ENCODE results near the gene RAI1. TPM values are rescaled to one million over a fixed set of nuclear protein-coding genes. Genes with fewer than 3 reads are reported as not detected.

RAI1 gene
- total RNA-seq, 1 donor from 2014 or later = 29.2 TPM

- DNase-seq (ENCODE audit: extremely low spot score in 2 of 2) = no peak
- H3K4me3 ChIP-seq = no peak overlapping the region
- peaks cover 0 to 30% of the 10 kb centered on the region in 2 donors for H3K36me3 ChIP-seq
- intact Hi-C loops (cut with DNase I) = no loop called here
- TF ChIP-seq CTCF (IDR thresholded peaks at IDR 0.05) = no peak
- TF ChIP-seq POLR2A (IDR thresholded peaks at IDR 0.05) = no peak
- no peak for TF ChIP-seq POLR2AphosphoS5 (IDR thresholded peaks at IDR 0.05; ENCODE audit: insufficient read depth in 1 of 2, low read depth in 1 of 2)
- H3K9me3 ChIP-seq = no peaks in the 10 kb centered on the region
- H3K27me3 ChIP-seq = no peaks in the 10 kb centered on the region
- no peaks in the 10 kb centered on the region for H3K4me1 ChIP-seq
- no peak overlapping the region for H3K27ac ChIP-seq
Measured at GRCh38 chr17:17801800-17802481, 120.7 kb downstream of the RAI1 start.

- Histone ChIP-seq H3K36me3 (peaks cover 0 to 13% of the 10 kb centered on the region in 2 donors), H3K4me1 (peaks cover 2% of the 10 kb centered on the region), H3K27me3 (no peaks in the 10 kb centered on the region), H3K4me3 (no peak overlapping the region), H3K27ac (no peak overlapping the region), H3K9me3 (no peaks in the 10 kb centered on the region)
- intact Hi-C loops (cut with DNase I) = no loop called here
- no peak for DNase-seq (ENCODE audit: extremely low spot score in 2 of 2)
- TF ChIP-seq POLR2AphosphoS5 (IDR thresholded peaks at IDR 0.05; ENCODE audit: insufficient read depth in 1 of 2, low read depth in 1 of 2) = no peak
- TF ChIP-seq CTCF (IDR thresholded peaks at IDR 0.05) = no peak
- TF ChIP-seq POLR2A (IDR thresholded peaks at IDR 0.05) = no peak
Measured at GRCh38 chr17:17804007-17804406, 122.7 kb downstream of the RAI1 start.

GRCh38 chr17:17805575-17805974 is 124.3 kb downstream of the RAI1 start:
- H3K36me3 ChIP-seq = peaks cover 0 to 13% of the 10 kb centered on the region in 2 donors
- H3K9me3 ChIP-seq = no peaks in the 10 kb centered on the region
- intact Hi-C loops (cut with DNase I) = no loop called here
- H3K4me1 ChIP-seq = peaks cover 18% of the 10 kb centered on the region
- H3K27me3 ChIP-seq = no peaks in the 10 kb centered on the region
- TF ChIP-seq POLR2AphosphoS5 (IDR thresholded peaks at IDR 0.05; ENCODE audit: insufficient read depth in 1 of 2, low read depth in 1 of 2) (no peak), POLR2A (IDR thresholded peaks at IDR 0.05) (no peak), CTCF (IDR thresholded peaks at IDR 0.05) (no peak)
- H3K4me3 ChIP-seq = no peak overlapping the region
- H3K27ac ChIP-seq = no peak overlapping the region
- DNase-seq (ENCODE audit: extremely low spot score in 2 of 2) = no peak

GRCh38 chr17:17806035-17806434 is 124.8 kb downstream of the RAI1 start:
- Histone ChIP-seq H3K36me3 (peaks cover 0 to 13% of the 10 kb centered on the region in 2 donors), H3K9me3 (no peaks in the 10 kb centered on the region), H3K4me1 (peaks cover 22% of the 10 kb centered on the region), H3K27ac (no peak overlapping the region), H3K4me3 (no peak overlapping the region), H3K27me3 (no peaks in the 10 kb centered on the region)
- no peak for DNase-seq (ENCODE audit: extremely low spot score in 2 of 2)
- TF ChIP-seq POLR2A (IDR thresholded peaks at IDR 0.05) (no peak), CTCF (IDR thresholded peaks at IDR 0.05) (no peak), POLR2AphosphoS5 (IDR thresholded peaks at IDR 0.05; ENCODE audit: insufficient read depth in 1 of 2, low read depth in 1 of 2) (no peak)
- intact Hi-C loops (cut with DNase I) = no loop called here

GRCh38 chr17:17806611-17807274 is 125.5 kb downstream of the RAI1 start:
- H3K36me3 ChIP-seq = peaks cover 0 to 13% of the 10 kb centered on the region in 2 donors
- no peak overlapping the region for H3K27ac ChIP-seq
- H3K4me3 ChIP-seq = no peak overlapping the region
- DNase-seq (ENCODE audit: extremely low spot score in 2 of 2) = no peak
- H3K4me1 ChIP-seq = peaks cover 29% of the 10 kb centered on the region
- intact Hi-C loops (cut with DNase I) = no loop called here
- H3K9me3 ChIP-seq = no peaks in the 10 kb centered on the region
- H3K27me3 ChIP-seq = no peaks in the 10 kb centered on the region
- TF ChIP-seq CTCF (IDR thresholded peaks at IDR 0.05) = no peak
- TF ChIP-seq POLR2A (IDR thresholded peaks at IDR 0.05) = no peak
- TF ChIP-seq POLR2AphosphoS5 (IDR thresholded peaks at IDR 0.05; ENCODE audit: insufficient read depth in 1 of 2, low read depth in 1 of 2) = no peak
